GM23338 (cell line): ENCODE results near the gene IKZF3. TPM values are rescaled to one million over a fixed set of nuclear protein-coding genes. Genes with fewer than 3 reads are reported as not detected.
A peak's percentile ranks its signal among the peaks of the same experiment; 100 is the strongest.
"Not testable (repeated sequence)": the region's sequence is repeated elsewhere in the genome, so short reads cannot be mapped to it uniquely, and the experiment has no call there.

Source experiments
- ATAC-seq: fragments of 200-7000 bp; cut with Tn5 transposase; 3 replicates; pipeline ENCODE4 v1.9.1; 2020
- DNase-seq: peaks from one replicate; pipeline ENCODE4 v3.0.0-alpha.2; 2015; ENCODE audit warnings: low spot score
- H2AFZ ChIP-seq: fragments of 200-600 bp; sonication (generic); 2 replicates; pipeline ENCODE4 v1.8.0; 2016; ENCODE audit warnings: antibody characterized with exemption, mild to moderate bottlenecking, moderate library complexity
- H3F3A ChIP-seq: fragments of 200-600 bp; sonication (generic); replicated peaks from 2 replicates; pipeline ENCODE4 v1.8.0; 2017; ENCODE audit warnings: antibody characterized with exemption, mixed run types, low read depth
- H3K27ac ChIP-seq: fragments of 200-600 bp; sonication (generic); 2 replicates; pipeline ENCODE4 v1.6.1; 2016; ENCODE audit warnings: low read depth
- H3K27me3 ChIP-seq: fragments of 200-600 bp; sonication (generic); 2 replicates; pipeline ENCODE4 v1.8.0; 2016; ENCODE audit warnings: mild to moderate bottlenecking, mixed run types, moderate library complexity; ENCODE audit not compliant: insufficient read depth
- H3K36me3 ChIP-seq: fragments of 200-600 bp; sonication (generic); 2 replicates; pipeline ENCODE4 v1.8.0; 2016; ENCODE audit warnings: mild to moderate bottlenecking; ENCODE audit not compliant: insufficient read depth
- H3K4me1 ChIP-seq: fragments of 200-600 bp; sonication (generic); 2 replicates; pipeline ENCODE4 v1.8.0; 2016; ENCODE audit warnings: mild to moderate bottlenecking, moderate library complexity; ENCODE audit not compliant: insufficient read depth
- H3K4me2 ChIP-seq: fragments of 200-600 bp; sonication (generic); 2 replicates; pipeline ENCODE4 v1.7.1; 2017; ENCODE audit warnings: mixed run types
- H3K4me3 ChIP-seq: fragments of 200-600 bp; sonication (generic); 2 replicates; pipeline ENCODE4 v1.6.1; 2016; ENCODE audit warnings: mixed run types
- H3K79me2 ChIP-seq: fragments of 200-600 bp; sonication (generic); replicated peaks from 2 replicates; pipeline ENCODE4 v1.8.0; 2017; ENCODE audit warnings: mild to moderate bottlenecking; ENCODE audit not compliant: insufficient read depth
- H3K9me2 ChIP-seq: fragments of 200-600 bp; sonication (generic); 2 replicates; pipeline ENCODE4 v1.8.0; 2017; ENCODE audit not compliant: insufficient read depth
- H4K20me1 ChIP-seq: fragments of 200-600 bp; sonication (generic); replicated peaks from 2 replicates; pipeline ENCODE4 v1.8.0; 2017; ENCODE audit warnings: mild to moderate bottlenecking; ENCODE audit not compliant: insufficient read depth
- H3K27ac Mint-ChIP-seq: 2 replicates; pipeline ENCODE4 v1.8.0; 2020; ENCODE audit warnings: inconsistent platforms, mild to moderate bottlenecking, moderate library complexity, mixed read lengths
- H3K27me3 Mint-ChIP-seq: 3 replicates; pipeline ENCODE4 v1.8.0; 2022; ENCODE audit warnings: low read depth, mild to moderate bottlenecking, moderate library complexity, mixed read lengths, inconsistent platforms; ENCODE audit not compliant: insufficient read depth, poor library complexity
- H3K36me3 Mint-ChIP-seq: 3 replicates; pipeline ENCODE4 v1.8.0; 2021; ENCODE audit warnings: low read depth, mild to moderate bottlenecking, inconsistent platforms, moderate library complexity, mixed read lengths
- H3K4me1 Mint-ChIP-seq: 3 replicates; pipeline ENCODE4 v1.8.0; 2020; ENCODE audit warnings: mild to moderate bottlenecking, inconsistent platforms, mixed read lengths
- H3K4me3 Mint-ChIP-seq: 3 replicates; pipeline ENCODE4 v1.8.0; 2021; ENCODE audit warnings: moderate library complexity, mild to moderate bottlenecking, inconsistent platforms, mixed read lengths
- H3K9me3 Mint-ChIP-seq: 3 replicates; pipeline ENCODE4 v1.8.0; 2020; ENCODE audit warnings: moderate library complexity, mild to moderate bottlenecking, inconsistent platforms, mixed read lengths
- CREB1 ChIP-seq: fragments of 250-450 bp; sonication (Bioruptor Pico); IDR thresholded peaks from 2 replicates; pipeline ENCODE4 v1.5.0; 2020; ENCODE audit warnings: low read depth, mild to moderate bottlenecking, moderate library complexity
- EZH2 ChIP-seq: fragments of 200-600 bp; sonication (generic); IDR thresholded peaks from one replicate; pipeline ENCODE4 v1.8.0; 2017; ENCODE audit warnings: antibody characterized with exemption, mild to moderate bottlenecking, low read depth; ENCODE audit not compliant: unreplicated experiment
- EZH2phosphoT487 ChIP-seq: fragments of 200-600 bp; sonication (generic); IDR thresholded peaks from one replicate; pipeline ENCODE4 v1.8.1; 2018; ENCODE audit warnings: antibody characterized with exemption; ENCODE audit not compliant: unreplicated experiment
- NANOG ChIP-seq: IDR thresholded peaks from 2 replicates; pipeline ENCODE4 v1.6.1; 2016; ENCODE audit warnings: antibody characterized with exemption, borderline replicate concordance
- STAT1 ChIP-seq: IDR thresholded peaks from one replicate; pipeline ENCODE4 v1.6.1; 2016; ENCODE audit warnings: antibody characterized with exemption; ENCODE audit not compliant: unreplicated experiment
- ZNF114 ChIP-seq: fragments of 250-450 bp; sonication (Bioruptor Pico); IDR thresholded peaks from 2 replicates; pipeline ENCODE4 v1.5.0; 2020; ENCODE audit warnings: mild to moderate bottlenecking, moderate library complexity
- ZNF331 ChIP-seq: fragments of 250-450 bp; sonication (Bioruptor Pico); IDR thresholded peaks from 2 replicates; pipeline ENCODE4 v1.5.0; 2020; ENCODE audit warnings: low read depth, mild to moderate bottlenecking, moderate library complexity
- ZNF462 ChIP-seq: fragments of 250-450 bp; sonication (Bioruptor Pico); IDR thresholded peaks from 2 replicates; pipeline ENCODE4 v1.5.0; 2020; ENCODE audit warnings: mild to moderate bottlenecking, moderate library complexity
- polyA plus RNA-seq: library from polyadenylated mRNA; unstranded; fragments of >200 nt; fragmentation: Nextera tagmentation; extraction: Ambion mirVana; gene quantifications from 2 replicates; pipeline ENCODE4 v1.2.1, GENCODE V29; 2016
- total RNA-seq: library from RNA; depleted of rRNA; stranded (reverse); fragments of >200 nt; shearing (Covaris generic); gene quantifications from 2 replicates; pipeline ENCODE4 v1.2.3, GENCODE V29; 2014

IKZF3 gene
- total and polyA plus RNA-seq, 2 experiments from 2014 or later = 0.11 to 0.76 TPM

DNA sequence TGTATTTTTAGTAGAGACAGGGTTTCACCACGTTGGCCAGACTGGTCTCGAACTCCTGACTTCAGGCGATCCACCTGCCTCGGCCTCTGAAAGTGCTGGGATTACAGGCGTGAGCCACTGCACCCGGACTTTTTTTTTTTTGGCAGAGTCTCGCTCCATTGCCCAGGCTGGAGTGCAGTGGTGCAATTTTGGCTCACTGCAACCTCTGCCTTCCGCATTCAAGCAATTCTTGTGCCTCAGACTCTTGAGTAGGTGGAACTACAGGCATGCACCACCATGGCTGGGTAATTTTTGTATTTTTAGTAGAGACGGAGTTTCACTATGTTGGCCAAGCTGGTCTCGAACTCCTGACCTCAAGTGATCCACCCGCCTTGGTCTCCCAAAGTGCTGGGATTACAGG lies 153.0 kb downstream of the IKZF3 start:
- not testable (repeated sequence) for H3K27ac Mint-ChIP-seq

GRCh38 chr17:39709998-39710964 lies 153.8 kb downstream of the IKZF3 start:
- ATAC-seq (no peak), DNase-seq (no peak)
- H3F3A ChIP-seq = 0 out of 2 replicates have a peak, but pooled peaks cover 2% of the 10 kb centered on the region
- H3K27ac Mint-ChIP-seq = no peak overlapping the region
- no peaks in the 10 kb centered on the region for H3K27me3 ChIP-seq
- no peak overlapping the region for H3K4me3 ChIP-seq
- H4K20me1 ChIP-seq = peaks cover 24% of the 10 kb centered on the region
- no peak for TF ChIP-seq CREB1 (CRISPR knock-in tag)
- TF ChIP-seq STAT1 = no peak
- TF ChIP-seq ZNF114 = no peak
- TF ChIP-seq NANOG = no peak
- no peak for TF ChIP-seq EZH2phosphoT487
- no peak for TF ChIP-seq ZNF331
- H2AFZ ChIP-seq = no peak overlapping the region
- H3K9me3 Mint-ChIP-seq = no peaks in the 10 kb centered on the region
- H3K36me3 ChIP-seq = peaks cover 36% of the 10 kb centered on the region
- H3K27ac ChIP-seq = no peak overlapping the region
- H3K9me2 ChIP-seq = no peaks in the 10 kb centered on the region
- H3K4me1 Mint-ChIP-seq = peaks cover 10% of the 10 kb centered on the region
- peaks cover 22% of the 10 kb centered on the region for H3K79me2 ChIP-seq
- no peak overlapping the region for H3K4me3 Mint-ChIP-seq
- H3K4me1 ChIP-seq = peaks cover 5% of the 10 kb centered on the region
- peaks cover 6% of the 10 kb centered on the region for H3K27me3 Mint-ChIP-seq
- H3K4me2 ChIP-seq = no peak overlapping the region
- H3K36me3 Mint-ChIP-seq = peaks cover 79% of the 10 kb centered on the region

More for the DNA sequence above, 153.0 kb downstream of the IKZF3 start:
- not testable (repeated sequence) for DNase-seq, H3F3A ChIP-seq, H3K4me1 ChIP-seq, H3K4me3 Mint-ChIP-seq, H3K9me3 Mint-ChIP-seq, ATAC-seq, H3K9me2 ChIP-seq, H3K4me3 ChIP-seq, H3K4me2 ChIP-seq, H3K27me3 ChIP-seq, H3K27ac ChIP-seq, H3K4me1 Mint-ChIP-seq, H2AFZ ChIP-seq
- peaks cover 18% of the 10 kb centered on the region for H4K20me1 ChIP-seq
- peaks cover 36% of the 10 kb centered on the region for H3K36me3 ChIP-seq
- H3K27me3 Mint-ChIP-seq = peaks cover 10% of the 10 kb centered on the region
- peaks cover 14% of the 10 kb centered on the region for H3K79me2 ChIP-seq
- H3K36me3 Mint-ChIP-seq = peaks cover 87% of the 10 kb centered on the region

DNA sequence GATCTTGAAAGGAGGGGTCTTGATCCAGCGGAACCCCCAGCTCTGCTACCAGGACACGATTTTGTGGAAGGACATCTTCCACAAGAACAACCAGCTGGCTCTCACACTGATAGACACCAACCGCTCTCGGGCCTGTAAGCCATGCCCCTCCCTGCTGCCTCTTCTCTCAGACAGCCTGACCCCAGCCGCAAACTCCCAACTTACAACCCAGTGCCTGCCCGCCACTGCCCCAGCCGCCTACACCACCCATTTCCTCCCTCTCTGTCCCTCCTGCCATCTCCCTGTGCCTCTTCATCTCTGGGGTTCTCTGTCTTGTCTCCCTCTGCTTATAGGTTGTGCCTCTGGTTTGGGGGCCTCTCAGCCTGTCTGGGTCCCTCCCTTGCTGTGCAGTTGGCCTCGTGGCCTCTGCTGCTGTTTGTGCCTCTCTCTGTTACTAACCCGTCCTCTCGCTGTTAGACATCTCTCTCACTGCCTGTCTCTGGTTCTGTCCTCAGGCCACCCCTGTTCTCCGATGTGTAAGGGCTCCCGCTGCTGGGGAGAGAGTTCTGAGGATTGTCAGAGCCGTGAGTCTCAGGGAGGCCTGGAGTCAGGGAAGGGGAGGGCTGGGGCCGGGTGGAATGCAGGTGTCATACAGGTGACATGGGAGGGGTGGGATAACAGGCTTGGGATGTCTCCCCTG lies 154.7 kb downstream of the IKZF3 start:
- Mint-ChIP-seq H3K27ac (peak overlapping the region; percentile 28), H3K36me3 (peaks cover 77% of the 10 kb centered on the region), H3K4me1 (peaks cover 18% of the 10 kb centered on the region), H3K27me3 (peaks cover 6% of the 10 kb centered on the region), H3K9me3 (no peaks in the 10 kb centered on the region), H3K4me3 (no peak overlapping the region)
- Histone ChIP-seq H3K27me3 (no peaks in the 10 kb centered on the region), H4K20me1 (peaks cover 29% of the 10 kb centered on the region), H3K27ac (no peak overlapping the region), H3K9me2 (no peaks in the 10 kb centered on the region), H3K36me3 (peaks cover 36% of the 10 kb centered on the region), H3F3A (0 out of 2 replicates have a peak, but pooled peaks cover 2% of the 10 kb centered on the region), H3K4me1 (peaks cover 13% of the 10 kb centered on the region), H3K79me2 (peaks cover 30% of the 10 kb centered on the region), H3K4me3 (no peak overlapping the region), H2AFZ (no peak overlapping the region), H3K4me2 (no peak overlapping the region)
- ATAC-seq (no peak), DNase-seq (no peak)
- no peak for TF ChIP-seq ZNF462 (CRISPR knock-in tag)
- no peak for TF ChIP-seq NANOG
- no peak for TF ChIP-seq EZH2
